ENCODE data around the gene L1CAM. TPM values are rescaled to one million over a fixed set of nuclear protein-coding genes. Genes with fewer than 3 reads are reported as not detected.

The L1CAM gene, protein sequence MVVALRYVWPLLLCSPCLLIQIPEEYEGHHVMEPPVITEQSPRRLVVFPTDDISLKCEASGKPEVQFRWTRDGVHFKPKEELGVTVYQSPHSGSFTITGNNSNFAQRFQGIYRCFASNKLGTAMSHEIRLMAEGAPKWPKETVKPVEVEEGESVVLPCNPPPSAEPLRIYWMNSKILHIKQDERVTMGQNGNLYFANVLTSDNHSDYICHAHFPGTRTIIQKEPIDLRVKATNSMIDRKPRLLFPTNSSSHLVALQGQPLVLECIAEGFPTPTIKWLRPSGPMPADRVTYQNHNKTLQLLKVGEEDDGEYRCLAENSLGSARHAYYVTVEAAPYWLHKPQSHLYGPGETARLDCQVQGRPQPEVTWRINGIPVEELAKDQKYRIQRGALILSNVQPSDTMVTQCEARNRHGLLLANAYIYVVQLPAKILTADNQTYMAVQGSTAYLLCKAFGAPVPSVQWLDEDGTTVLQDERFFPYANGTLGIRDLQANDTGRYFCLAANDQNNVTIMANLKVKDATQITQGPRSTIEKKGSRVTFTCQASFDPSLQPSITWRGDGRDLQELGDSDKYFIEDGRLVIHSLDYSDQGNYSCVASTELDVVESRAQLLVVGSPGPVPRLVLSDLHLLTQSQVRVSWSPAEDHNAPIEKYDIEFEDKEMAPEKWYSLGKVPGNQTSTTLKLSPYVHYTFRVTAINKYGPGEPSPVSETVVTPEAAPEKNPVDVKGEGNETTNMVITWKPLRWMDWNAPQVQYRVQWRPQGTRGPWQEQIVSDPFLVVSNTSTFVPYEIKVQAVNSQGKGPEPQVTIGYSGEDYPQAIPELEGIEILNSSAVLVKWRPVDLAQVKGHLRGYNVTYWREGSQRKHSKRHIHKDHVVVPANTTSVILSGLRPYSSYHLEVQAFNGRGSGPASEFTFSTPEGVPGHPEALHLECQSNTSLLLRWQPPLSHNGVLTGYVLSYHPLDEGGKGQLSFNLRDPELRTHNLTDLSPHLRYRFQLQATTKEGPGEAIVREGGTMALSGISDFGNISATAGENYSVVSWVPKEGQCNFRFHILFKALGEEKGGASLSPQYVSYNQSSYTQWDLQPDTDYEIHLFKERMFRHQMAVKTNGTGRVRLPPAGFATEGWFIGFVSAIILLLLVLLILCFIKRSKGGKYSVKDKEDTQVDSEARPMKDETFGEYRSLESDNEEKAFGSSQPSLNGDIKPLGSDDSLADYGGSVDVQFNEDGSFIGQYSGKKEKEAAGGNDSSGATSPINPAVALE
- total RNA-seq: 1 to 10 TPM; 6.3 to 7.0 TPM

DNA sequence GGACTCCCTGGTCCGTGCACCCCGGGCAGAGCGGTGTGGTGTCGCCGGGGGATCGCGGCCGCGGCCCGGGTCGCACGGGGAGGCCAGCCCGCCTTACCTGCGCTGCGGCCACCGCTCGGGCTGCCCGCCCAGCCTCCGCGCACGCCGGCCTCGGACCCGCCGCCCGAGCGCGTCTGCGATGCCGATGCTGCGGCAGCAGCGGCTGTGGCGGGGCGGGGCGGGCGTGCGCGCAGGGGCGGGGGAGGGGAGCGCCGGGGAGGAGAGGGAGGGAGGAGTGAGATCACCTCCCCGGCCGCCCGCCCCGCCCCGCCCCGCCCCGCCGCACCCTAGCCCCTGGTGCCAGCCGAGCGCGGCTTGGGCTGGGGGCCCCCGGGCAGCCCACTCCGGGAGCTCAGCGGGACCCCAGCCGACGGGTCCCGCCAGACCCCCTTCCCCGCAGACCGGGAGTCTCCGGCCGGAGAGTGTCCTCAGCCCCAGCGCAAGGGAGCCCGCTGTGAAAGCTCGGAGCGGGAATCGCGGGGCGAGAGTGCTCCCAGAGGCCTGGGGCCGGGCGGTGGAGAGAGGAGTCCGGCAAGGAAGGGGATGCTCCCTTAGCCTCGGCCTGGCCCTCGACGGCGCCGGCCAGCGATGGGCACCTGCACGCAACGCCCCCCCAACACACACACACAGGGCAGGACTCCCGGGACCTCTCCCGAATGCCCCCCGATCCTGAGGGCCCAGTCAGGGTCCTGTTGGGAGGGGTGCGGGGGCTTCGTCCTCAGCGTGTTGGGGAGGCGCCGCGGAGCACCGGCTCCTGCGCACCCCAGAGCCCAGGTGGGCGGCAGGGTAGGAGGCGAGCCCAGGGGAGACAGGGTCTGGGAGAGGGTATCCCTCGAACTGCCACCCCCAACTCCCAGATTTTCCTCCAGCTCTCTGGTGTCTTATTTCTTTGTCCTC is at the start of gene L1CAM:
TSS of gene L1CAM (minus strand) at position 206 of the 936 bp plus-strand sequence. CDS start 10,337 bp downstream, outside the sequence.
- no peak for DNase-seq (ENCODE audit: low spot score)
- Histone ChIP-seq H3K36me3 (no peaks in the 10 kb centered on the region), H3K27me3 (peaks cover 15 to 35% of the 10 kb centered on the region in 2 donors), H3K4me1 (peaks cover 0 to 7% of the 10 kb centered on the region in 2 donors), H3K27ac (no peak within 1 kb of the TSS), H3K9me3 (no peaks in the 10 kb centered on the region), H3K4me3 (peak within 1 kb of the TSS in 1 of 2 donors; percentile 27)
- no peak for TF ChIP-seq CTCF (IDR thresholded peaks at IDR 0.05)

DNA sequence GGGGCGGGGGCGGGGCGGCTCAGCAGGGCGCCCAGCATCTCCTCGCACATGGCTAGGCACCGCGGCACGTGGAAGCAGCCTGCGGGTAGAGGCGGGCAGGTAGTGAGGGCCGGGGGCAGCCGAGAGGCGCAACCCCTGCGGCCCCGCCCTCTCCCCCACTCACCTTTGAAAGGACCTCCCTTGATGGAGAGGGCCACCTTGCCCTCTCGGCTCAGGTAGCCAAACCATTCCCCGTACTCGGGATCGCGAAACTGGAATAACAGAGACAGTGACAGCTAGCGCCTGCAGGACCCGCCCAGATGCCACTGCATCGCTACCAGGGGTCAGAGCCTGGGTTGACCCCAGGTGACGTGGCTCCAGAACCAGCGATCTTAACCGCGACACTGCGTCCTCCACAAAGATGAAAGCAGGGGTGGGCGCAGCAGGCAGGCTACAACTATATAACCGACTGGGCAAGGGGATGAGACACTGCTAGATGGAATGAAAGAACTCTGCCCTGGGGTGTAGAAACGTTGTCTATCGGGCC is 49.4 kb upstream of the L1CAM start:
- Histone ChIP-seq H3K27me3 (no peaks in the 10 kb centered on the region), H3K36me3 (peaks cover 18% of the 10 kb centered on the region), H3K9me3 (no peaks in the 10 kb centered on the region), H3K4me3 (peak overlapping the region; percentile 45 to 65), H3K4me1 (peaks cover 0 to 15% of the 10 kb centered on the region in 2 donors), H3K27ac (peak overlapping the region in 1 of 2 donors; percentile 43)
- no peak for TF ChIP-seq CTCF (IDR thresholded peaks at IDR 0.05)
- DNase-seq (ENCODE audit: low spot score): no peak

DNA sequence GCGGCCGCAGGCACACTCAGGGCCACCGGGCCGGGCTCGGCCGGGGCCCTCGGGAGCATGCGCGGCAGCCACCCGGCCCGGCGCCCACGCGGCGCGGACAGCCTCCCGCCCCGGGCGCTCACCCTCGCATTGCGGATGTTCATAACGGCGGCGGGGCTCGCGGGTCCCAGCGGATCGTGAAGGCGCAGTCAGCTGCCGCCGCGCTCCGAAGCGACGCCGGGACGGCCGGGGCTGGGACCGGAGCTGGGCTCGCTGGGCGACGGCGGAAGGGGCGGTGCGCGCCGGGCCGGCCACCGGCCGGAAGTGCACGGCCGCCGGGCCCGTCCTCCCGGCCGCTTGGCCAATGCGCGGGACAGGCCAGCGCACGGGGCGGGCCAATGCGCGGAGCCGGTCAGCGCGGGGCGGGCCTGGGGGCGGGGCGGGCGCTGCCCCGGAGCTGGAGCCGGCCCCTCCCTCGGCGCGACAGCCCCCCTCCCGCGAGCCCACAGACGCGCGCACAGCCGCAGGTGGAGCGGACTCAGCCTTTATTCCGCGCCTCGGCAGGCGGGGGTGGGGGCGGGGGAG is 48.9 kb upstream of the L1CAM start, which contains the start of gene NAA10:
TSS of gene NAA10 (minus strand) at position 276 of the 564 bp plus-strand sequence. CDS start at position 143, 133 bp downstream.
- peaks cover 23% of the 10 kb centered on the region for H3K36me3 ChIP-seq
- peak within 1 kb of the TSS; percentile 65 for H3K4me3 ChIP-seq
- no peak for TF ChIP-seq CTCF (IDR thresholded peaks at IDR 0.05)
- H3K4me1 ChIP-seq: peaks cover 0 to 15% of the 10 kb centered on the region in 2 donors
- H3K27ac ChIP-seq: peak within 1 kb of the TSS; percentile 43 to 58
- no peak for DNase-seq (ENCODE audit: low spot score)
- H3K9me3 ChIP-seq: no peaks in the 10 kb centered on the region
- H3K27me3 ChIP-seq: no peaks in the 10 kb centered on the region

- H3K27ac ChIP-seq: peak overlapping the region; percentile 26 to 58
- no peaks in the 10 kb centered on the region for H3K9me3 ChIP-seq
- H3K4me1 ChIP-seq: peaks cover 0 to 18% of the 10 kb centered on the region in 2 donors
- H3K4me3 ChIP-seq: peak overlapping the region; percentile 65
- no peak for TF ChIP-seq CTCF (IDR thresholded peaks at IDR 0.05)
- no peak for DNase-seq (ENCODE audit: low spot score)
- peaks cover 26% of the 10 kb centered on the region for H3K36me3 ChIP-seq
- no peaks in the 10 kb centered on the region for H3K27me3 ChIP-seq
These were observed 48.3 kb upstream of the L1CAM start for GRCh38 chrX:153934148-153934761.
